GM10266 (cell line): ENCODE results near the gene PNLIPRP2.

Experiments
- DNase-seq: peaks from one replicate; pipeline ENCODE4 v3.0.0; 2012; ENCODE audit errors: extremely low spot score
- CTCF ChIP-seq: IDR thresholded peaks from 2 replicates; pipeline ENCODE4 v1.5.1; 2012; ENCODE audit warnings: mild to moderate bottlenecking, low read depth; ENCODE audit not compliant: control insufficient read depth, insufficient read depth; ENCODE audit errors: missing control alignments

PNLIPRP2 gene

GRCh38 chr10:116612107-116612769 lies 8.5 kb upstream of the PNLIPRP2 start:
- no peak for TF ChIP-seq CTCF
- no peak for DNase-seq

- no peak for TF ChIP-seq CTCF
- no peak for DNase-seq
Measured at GRCh38 chr10:116613471-116613870, 7.3 kb upstream of the PNLIPRP2 start.

- DNase-seq = no peak
- TF ChIP-seq CTCF = no peak
Measured at GRCh38 chr10:116614796-116615195, 6.0 kb upstream of the PNLIPRP2 start.

- DNase-seq = no peak
- no peak for TF ChIP-seq CTCF
Measured at GRCh38 chr10:116615199-116615776, 5.5 kb upstream of the PNLIPRP2 start.

- TF ChIP-seq CTCF = no peak
- DNase-seq = no peak
Measured at GRCh38 chr10:116621476-116621875, 723 bp downstream of the PNLIPRP2 start.

GRCh38 chr10:116621934-116622655 lies 1.3 kb downstream of the PNLIPRP2 start:
- DNase-seq = no peak
- TF ChIP-seq CTCF = no peak

GRCh38 chr10:116625845-116626244 lies 5.1 kb downstream of the PNLIPRP2 start:
- TF ChIP-seq CTCF = no peak
- no peak for DNase-seq
